ENCODE results near the gene CLEC16A. TPM values are rescaled to one million over a fixed set of nuclear protein-coding genes. Genes with fewer than 3 reads are reported as not detected.

The CLEC16A gene
- total RNA-seq, 1 donor from 2014 or later, result 15.8 TPM

DNA sequence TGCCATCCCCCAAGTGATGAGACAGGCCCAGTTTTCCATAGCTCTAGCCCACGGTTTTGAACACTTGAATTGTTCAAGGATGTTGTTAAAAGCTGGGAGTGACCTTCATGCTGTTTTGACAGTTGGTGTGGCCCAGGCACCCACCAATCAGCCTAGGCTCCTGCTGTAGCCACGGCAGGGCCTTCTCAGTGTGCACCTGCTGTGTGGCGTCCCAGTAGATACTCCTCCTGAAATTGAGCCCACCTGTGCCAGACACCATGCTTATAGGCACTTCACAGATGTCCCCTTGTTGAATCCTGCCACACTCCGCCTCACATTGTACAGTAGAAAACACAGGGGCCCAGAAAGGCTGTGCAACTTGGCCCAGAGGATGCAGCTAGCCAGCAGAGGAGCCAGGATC is 225.3 kb downstream of the CLEC16A start:
- no peak overlapping the region for H3K4me3 ChIP-seq (ENCODE audit: low read depth, low read length)
- H3K27me3 ChIP-seq (ENCODE audit: control insufficient read depth, insufficient read depth, low read length), result no peaks in the 10 kb centered on the region
- DNase-seq (ENCODE audit: low read depth) (no peak), FAIRE-seq (no peak)
- H3K36me3 ChIP-seq (ENCODE audit: control insufficient read depth, insufficient read depth, low read length), result peaks cover 5% of the 10 kb centered on the region
- no peak for TF ChIP-seq CTCF (IDR thresholded peaks at IDR 0.05; ENCODE audit: insufficient read depth, low read length, severe bottlenecking)

- no peak for TF ChIP-seq CTCF (IDR thresholded peaks at IDR 0.05; ENCODE audit: insufficient read depth, low read length, severe bottlenecking)
- H3K27me3 ChIP-seq (ENCODE audit: control insufficient read depth, insufficient read depth, low read length), result no peaks in the 10 kb centered on the region
- no peak for FAIRE-seq
- peaks cover 5% of the 10 kb centered on the region for H3K36me3 ChIP-seq (ENCODE audit: control insufficient read depth, insufficient read depth, low read length)
- DNase-seq (ENCODE audit: low read depth), result no peak
- no peak overlapping the region for H3K4me3 ChIP-seq (ENCODE audit: low read depth, low read length)
Observed at GRCh38 chr16:11170201-11170600, 225.8 kb downstream of the CLEC16A start.

DNA sequence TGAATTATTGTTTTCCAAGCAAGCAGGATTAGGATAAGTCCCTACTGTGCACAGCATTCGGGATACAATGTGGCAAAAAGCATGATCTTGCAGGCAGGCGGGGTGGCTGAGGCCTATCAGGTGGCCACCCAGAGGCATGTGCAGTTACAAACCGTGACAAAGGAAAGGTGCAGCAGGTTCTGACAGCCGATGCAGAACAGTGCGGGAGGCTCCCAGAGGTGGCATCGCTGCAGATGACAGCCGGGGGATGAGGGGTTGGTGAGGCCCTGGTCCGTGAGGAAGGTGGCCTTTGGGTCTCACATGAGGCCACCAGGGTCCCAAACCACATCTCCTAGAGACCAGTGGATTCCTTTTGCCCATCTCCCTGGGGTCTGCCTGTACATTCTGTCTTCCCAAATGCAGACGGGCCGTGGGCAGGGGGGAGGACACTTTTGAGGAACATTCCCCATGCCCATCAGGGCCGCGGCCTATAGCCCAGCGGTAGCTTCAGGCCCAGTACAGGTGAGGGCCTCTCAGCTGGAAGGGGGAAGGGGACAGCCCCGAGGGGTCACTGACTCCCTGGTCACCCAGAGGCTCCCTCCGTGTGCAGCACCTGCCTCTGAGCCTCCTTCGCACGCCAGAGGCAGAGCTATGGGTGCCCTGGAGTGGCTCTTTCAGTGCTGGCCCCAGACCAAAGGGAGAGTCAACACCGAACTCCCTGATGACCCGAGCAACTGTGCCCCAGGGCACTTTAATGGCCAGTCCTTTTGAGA is 226.5 kb downstream of the CLEC16A start:
- DNase-seq (ENCODE audit: low read depth) (no peak), FAIRE-seq (no peak)
- no peak for TF ChIP-seq CTCF (IDR thresholded peaks at IDR 0.05; ENCODE audit: insufficient read depth, low read length, severe bottlenecking)
- Histone ChIP-seq H3K36me3 (ENCODE audit: control insufficient read depth, insufficient read depth, low read length) (peaks cover 5% of the 10 kb centered on the region), H3K27me3 (ENCODE audit: control insufficient read depth, insufficient read depth, low read length) (no peaks in the 10 kb centered on the region), H3K4me3 (ENCODE audit: low read depth, low read length) (no peak overlapping the region)

DNA sequence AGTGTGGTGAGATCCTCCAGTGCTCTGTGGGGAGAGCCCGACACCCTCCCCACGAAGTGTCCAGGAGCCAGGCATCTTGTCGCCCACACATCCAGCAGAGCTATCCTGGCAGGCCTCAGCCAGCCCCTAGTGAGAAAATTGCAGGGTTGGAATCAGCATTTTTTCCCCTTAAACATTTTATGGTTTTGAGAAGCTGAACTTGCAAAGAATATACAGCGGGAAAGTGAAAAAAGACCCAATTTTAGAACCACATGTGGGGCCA is 227.0 kb downstream of the CLEC16A start:
- no peak overlapping the region for H3K4me3 ChIP-seq (ENCODE audit: low read depth, low read length)
- peaks cover 5% of the 10 kb centered on the region for H3K36me3 ChIP-seq (ENCODE audit: control insufficient read depth, insufficient read depth, low read length)
- DNase-seq (ENCODE audit: low read depth) (no peak), FAIRE-seq (no peak)
- no peaks in the 10 kb centered on the region for H3K27me3 ChIP-seq (ENCODE audit: control insufficient read depth, insufficient read depth, low read length)
- no peak for TF ChIP-seq CTCF (IDR thresholded peaks at IDR 0.05; ENCODE audit: insufficient read depth, low read length, severe bottlenecking)

GRCh38 chr16:11171757-11172299 is 227.5 kb downstream of the CLEC16A start:
- Histone ChIP-seq H3K36me3 (ENCODE audit: control insufficient read depth, insufficient read depth, low read length) (peaks cover 5% of the 10 kb centered on the region), H3K27me3 (ENCODE audit: control insufficient read depth, insufficient read depth, low read length) (no peaks in the 10 kb centered on the region), H3K4me3 (ENCODE audit: low read depth, low read length) (no peak overlapping the region)
- peak; percentile 72 for FAIRE-seq
- no peak for DNase-seq (ENCODE audit: low read depth)
- no peak for TF ChIP-seq CTCF (IDR thresholded peaks at IDR 0.05; ENCODE audit: insufficient read depth, low read length, severe bottlenecking)

GRCh38 chr16:11173426-11173825 is 229.1 kb downstream of the CLEC16A start:
- FAIRE-seq (no peak), DNase-seq (ENCODE audit: low read depth) (no peak)
- Histone ChIP-seq H3K4me3 (ENCODE audit: low read depth, low read length) (no peak overlapping the region), H3K36me3 (ENCODE audit: control insufficient read depth, insufficient read depth, low read length) (peaks cover 4% of the 10 kb centered on the region), H3K27me3 (ENCODE audit: control insufficient read depth, insufficient read depth, low read length) (no peaks in the 10 kb centered on the region)
- TF ChIP-seq CTCF (IDR thresholded peaks at IDR 0.05; ENCODE audit: insufficient read depth, low read length, severe bottlenecking), result no peak

Data from bronchial epithelial cell (primary cell).